K562 (cell line): ENCODE measurements around the gene EPHX1. TPM values are rescaled to one million over a fixed set of nuclear protein-coding genes. Genes with fewer than 3 reads are reported as not detected.
A peak's percentile ranks its signal among the peaks of the same experiment; 100 is the strongest.

ENCODE experiments used
- CHD2 ChIP-seq: IDR thresholded peaks from 2 replicates; pipeline ENCODE4 v1.6.1; 2011; ENCODE audit warnings: low read depth, low read length
- ETV5 ChIP-seq: sonication (generic); formaldehyde crosslinking; IDR thresholded peaks from 2 replicates; pipeline ENCODE4 v1.4.0; 2020; ENCODE audit warnings: low read depth, mild to moderate bottlenecking, missing genetic modification reagents
- GTF2A2 ChIP-seq: IDR thresholded peaks from 2 replicates; pipeline ENCODE4 v1.6.1; 2016; ENCODE audit warnings: mild to moderate bottlenecking, missing genetic modification characterization, missing compliant biosample characterization
- HNRNPL ChIP-seq: fragments of 200-400 bp; formaldehyde crosslinking; IDR thresholded peaks from 2 replicates; pipeline ENCODE4 v1.6.1; 2017; ENCODE audit warnings: low read depth, mild to moderate bottlenecking, low read length
- JUND ChIP-seq, 2 experiments: IDR thresholded peaks; 2 replicates in 1 of 2; 3 replicates in 1 of 2; pipeline ENCODE4 v1.6.1; 2011; ENCODE audit warnings: borderline replicate concordance in 2 of 2, low read depth in 2 of 2, low read length in 2 of 2, improper control_type of control experiment in 1 of 2, missing biosample characterization in 1 of 2, missing genetic modification characterization in 1 of 2, missing genetic modification reagents in 1 of 2
- MIER1 ChIP-seq: fragments of 450-650 bp; IDR thresholded peaks from 2 replicates; pipeline ENCODE4 v1.6.1; 2016; ENCODE audit warnings: antibody characterized with exemption, mild to moderate bottlenecking, low read depth
- NONO ChIP-seq, 2 experiments: fragments of 200-400 bp in 1 of 2; fragments of 450-650 bp in 1 of 2; formaldehyde crosslinking in 1 of 2; IDR thresholded peaks; 2 replicates each; pipeline ENCODE4 v1.6.1; 2017; ENCODE audit warnings: low read depth in 2 of 2, mild to moderate bottlenecking in 2 of 2, moderate library complexity in 2 of 2, low read length in 1 of 2
- POLR2B ChIP-seq: fragments of 450-650 bp; IDR thresholded peaks from 2 replicates; pipeline ENCODE4 v1.6.1; 2018; ENCODE audit warnings: low read depth; ENCODE audit not compliant: partially characterized antibody
- RFX1 ChIP-seq: fragments of 450-650 bp; IDR thresholded peaks from 2 replicates; pipeline ENCODE4 v1.6.1; 2016; ENCODE audit warnings: mild to moderate bottlenecking, moderate library complexity
- RUNX1 ChIP-seq: sonication (generic); IDR thresholded peaks from 2 replicates; pipeline ENCODE4 v1.6.1; 2016; ENCODE audit warnings: antibody characterized with exemption, low read depth
- SRSF3 ChIP-seq: fragments of 200-400 bp; formaldehyde crosslinking; IDR thresholded peaks from 2 replicates; pipeline ENCODE4 v1.6.1; 2016; ENCODE audit warnings: mild to moderate bottlenecking, low read length, moderate library complexity; ENCODE audit not compliant: insufficient read depth
- WHSC1 ChIP-seq: IDR thresholded peaks from one replicate; pipeline ENCODE4 v1.6.1; 2012; ENCODE audit warnings: low read length, control low read depth, inconsistent platforms
- ZKSCAN1 ChIP-seq: fragments of 150-350 bp; IDR thresholded peaks from 2 replicates; pipeline ENCODE4 v1.6.1; 2016; ENCODE audit warnings: low read depth, low read length
- ZNF24 ChIP-seq: fragments of 450-650 bp; IDR thresholded peaks from 2 replicates; pipeline ENCODE4 v1.6.1; 2016
- ZNF586 ChIP-seq: fragments of 450-650 bp; formaldehyde crosslinking; conservative IDR thresholded peaks from 2 replicates; pipeline ENCODE4 v1.4.0; 2020; ENCODE audit warnings: mild to moderate bottlenecking, moderate library complexity
- ZNF695 ChIP-seq: fragments of 450-650 bp; formaldehyde crosslinking; IDR thresholded peaks from 2 replicates; pipeline ENCODE4 v1.4.0; 2020; ENCODE audit warnings: mild to moderate bottlenecking, moderate library complexity
- ZNF785 ChIP-seq: fragments of 250-450 bp; sonication (Bioruptor Pico); IDR thresholded peaks from 2 replicates; pipeline ENCODE4 v1.4.0; 2020; ENCODE audit warnings: mild to moderate bottlenecking
- polyA plus RNA-seq, 8 experiments: library from polyadenylated mRNA; depleted of rRNA in 4 of 8; stranded (reverse) in 5 of 8; unstranded in 3 of 8; fragments of >200 nt; fragmentation: Nextera tagmentation in 2 of 8; fragmentation: Illumina TruSeq in 1 of 8; extraction: Ambion mirVana in 2 of 8; extraction: Trizol in 1 of 8; gene quantifications; 2 replicates each; pipeline versions ENCODE4 v1.2.1 to v1.2.3, GENCODE V29; 2011 to 2014; ENCODE audit warnings: inconsistent platforms in 1 of 8, missing spikeins in 1 of 8
- total RNA-seq, 7 experiments: library from RNA; depleted of rRNA in 6 of 7; stranded (reverse); fragments of >200 nt in 6 of 7; fragmentation: Illumina TruSeq in 2 of 7; extraction: Trizol in 2 of 7; gene quantifications; 2 replicates each; pipeline versions ENCODE4 v1.2.1 to v1.2.3, GENCODE V29; 2011 to 2021; ENCODE audit warnings: low replicate concordance in 1 of 7
- TF ChIP-seq, protein P1 (sequence below): sonication (generic); formaldehyde crosslinking; IDR thresholded peaks from 2 replicates; pipeline ENCODE4 v1.8.0; 2022; ENCODE audit warnings: mild to moderate bottlenecking, low read depth, missing genetic modification reagents
- TF ChIP-seq, protein P2 (sequence below): fragments of 450-650 bp; IDR thresholded peaks from 2 replicates; pipeline ENCODE4 v1.6.1; 2018; ENCODE audit not compliant: partially characterized antibody
- TF ChIP-seq, protein P3 (sequence below): fragments of 450-650 bp; formaldehyde crosslinking; IDR thresholded peaks from 2 replicates; pipeline ENCODE4 v1.4.0; 2022; ENCODE audit warnings: missing genetic modification characterization
- TF ChIP-seq, protein P4 (sequence below): fragments of 450-650 bp; IDR thresholded peaks from 2 replicates; pipeline ENCODE4 v1.6.1; 2017; ENCODE audit warnings: mild to moderate bottlenecking, moderate library complexity

Gene EPHX1
- total and polyA plus RNA-seq, 9 of the 15 experiments (the other 6 are each of a cell fraction or from before 2014, with no cell fraction given): 0.21 to 27.0 (median 6.7) TPM

DNA sequence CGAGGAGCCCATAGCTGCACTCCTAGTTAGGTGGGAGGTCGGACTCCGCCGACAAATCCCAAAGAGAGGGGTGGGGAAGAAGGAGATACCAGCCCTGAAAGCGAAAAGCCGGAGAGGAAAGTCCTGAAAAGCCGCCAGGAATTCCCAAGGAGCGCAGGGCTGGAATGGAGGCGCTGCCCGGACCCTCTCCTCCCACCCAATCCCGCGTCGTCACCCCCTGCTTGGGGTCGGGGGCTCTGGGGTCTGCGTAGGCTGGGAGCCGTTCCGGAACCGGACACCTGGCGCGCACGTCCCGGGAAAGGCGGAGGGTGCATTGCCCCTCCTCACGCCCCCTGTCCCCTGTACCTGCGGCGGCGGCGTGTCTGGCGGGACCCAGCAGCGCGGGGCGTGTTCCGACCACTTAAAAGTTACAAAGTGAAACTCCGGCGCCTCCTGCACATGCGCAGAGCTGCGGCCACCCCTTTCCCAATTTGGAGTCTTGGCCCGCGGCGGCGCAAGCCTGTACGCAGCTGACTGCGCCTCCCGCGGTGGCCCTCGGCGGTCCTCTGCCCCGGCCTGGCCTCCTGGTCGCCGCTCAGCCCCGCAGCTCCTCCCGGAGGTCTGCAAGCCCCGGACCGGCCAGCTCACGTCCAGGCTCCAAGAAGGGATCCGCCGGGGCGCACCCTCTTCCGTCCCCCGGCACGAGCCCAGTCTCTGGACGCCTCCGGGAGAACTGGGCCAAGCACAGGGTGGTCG lies 72.2 kb downstream of the EPHX1 start, which contains the start of gene TMEM63A (continued):
- TF ChIP-seq, protein P1, sequence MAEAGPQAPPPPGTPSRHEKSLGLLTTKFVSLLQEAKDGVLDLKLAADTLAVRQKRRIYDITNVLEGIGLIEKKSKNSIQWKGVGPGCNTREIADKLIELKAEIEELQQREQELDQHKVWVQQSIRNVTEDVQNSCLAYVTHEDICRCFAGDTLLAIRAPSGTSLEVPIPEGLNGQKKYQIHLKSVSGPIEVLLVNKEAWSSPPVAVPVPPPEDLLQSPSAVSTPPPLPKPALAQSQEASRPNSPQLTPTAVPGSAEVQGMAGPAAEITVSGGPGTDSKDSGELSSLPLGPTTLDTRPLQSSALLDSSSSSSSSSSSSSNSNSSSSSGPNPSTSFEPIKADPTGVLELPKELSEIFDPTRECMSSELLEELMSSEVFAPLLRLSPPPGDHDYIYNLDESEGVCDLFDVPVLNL: no peak; the same call in 1 of the 2 replicates
- TF ChIP-seq RFX1 (no peak), ZNF24 (peak; percentile 71; the same call in 1 of the 2 replicates), HNRNPL (no peak), NONO (IDR thresholded peaks at IDR 0.05; ENCODE audit: low read depth in 2 of 2, low read length in 1 of 2) (peak in 1 of 2 experiments; percentile 59; a peak in 1 of 4 replicates), CHD2 (no peak), GTF2A2 (tag) (no peak), MIER1 (peak; percentile 13; the same call in 1 of the 2 replicates), ZKSCAN1 (peak; percentile 40; the same call in 1 of the 2 replicates), POLR2B (peak; percentile 79), JUND (IDR thresholded peaks at IDR 0.05; ENCODE audit: borderline replicate concordance, low read depth, low read length) (peak; percentile 36; the same call in 1 of the 2 replicates), JUND (tag; IDR thresholded peaks at IDR 0.05; ENCODE audit: borderline replicate concordance, low read depth, low read length) (no peak; the same call in 2 of the 3 replicates), RUNX1 (no peak), ZNF695 (CRISPR knock-in tag) (no peak), WHSC1 (no peak), ZNF785 (CRISPR knock-in tag) (no peak), ZNF586 (CRISPR knock-in tag) (no peak; the same call in 1 of the 2 replicates), ETV5 (CRISPR knock-in tag) (peak; percentile 59; the same call in 1 of the 2 replicates), SRSF3 (no peak)
- TF ChIP-seq, protein P2, sequence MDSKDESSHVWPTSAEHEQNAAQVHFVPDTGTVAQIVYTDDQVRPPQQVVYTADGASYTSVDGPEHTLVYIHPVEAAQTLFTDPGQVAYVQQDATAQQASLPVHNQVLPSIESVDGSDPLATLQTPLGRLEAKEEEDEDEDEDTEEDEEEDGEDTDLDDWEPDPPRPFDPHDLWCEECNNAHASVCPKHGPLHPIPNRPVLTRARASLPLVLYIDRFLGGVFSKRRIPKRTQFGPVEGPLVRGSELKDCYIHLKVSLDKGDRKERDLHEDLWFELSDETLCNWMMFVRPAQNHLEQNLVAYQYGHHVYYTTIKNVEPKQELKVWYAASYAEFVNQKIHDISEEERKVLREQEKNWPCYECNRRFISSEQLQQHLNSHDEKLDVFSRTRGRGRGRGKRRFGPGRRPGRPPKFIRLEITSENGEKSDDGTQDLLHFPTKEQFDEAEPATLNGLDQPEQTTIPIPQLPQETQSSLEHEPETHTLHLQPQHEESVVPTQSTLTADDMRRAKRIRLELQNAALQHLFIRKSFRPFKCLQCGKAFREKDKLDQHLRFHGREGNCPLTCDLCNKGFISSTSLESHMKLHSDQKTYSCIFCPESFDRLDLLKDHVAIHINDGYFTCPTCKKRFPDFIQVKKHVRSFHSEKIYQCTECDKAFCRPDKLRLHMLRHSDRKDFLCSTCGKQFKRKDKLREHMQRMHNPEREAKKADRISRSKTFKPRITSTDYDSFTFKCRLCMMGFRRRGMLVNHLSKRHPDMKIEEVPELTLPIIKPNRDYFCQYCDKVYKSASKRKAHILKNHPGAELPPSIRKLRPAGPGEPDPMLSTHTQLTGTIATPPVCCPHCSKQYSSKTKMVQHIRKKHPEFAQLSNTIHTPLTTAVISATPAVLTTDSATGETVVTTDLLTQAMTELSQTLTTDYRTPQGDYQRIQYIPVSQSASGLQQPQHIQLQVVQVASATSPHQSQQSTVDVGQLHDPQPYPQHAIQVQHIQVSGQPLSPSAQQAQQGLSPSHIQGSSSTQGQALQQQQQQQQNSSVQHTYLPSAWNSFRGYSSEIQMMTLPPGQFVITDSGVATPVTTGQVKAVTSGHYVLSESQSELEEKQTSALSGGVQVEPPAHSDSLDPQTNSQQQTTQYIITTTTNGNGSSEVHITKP: no peak
- TF ChIP-seq, protein P3, sequence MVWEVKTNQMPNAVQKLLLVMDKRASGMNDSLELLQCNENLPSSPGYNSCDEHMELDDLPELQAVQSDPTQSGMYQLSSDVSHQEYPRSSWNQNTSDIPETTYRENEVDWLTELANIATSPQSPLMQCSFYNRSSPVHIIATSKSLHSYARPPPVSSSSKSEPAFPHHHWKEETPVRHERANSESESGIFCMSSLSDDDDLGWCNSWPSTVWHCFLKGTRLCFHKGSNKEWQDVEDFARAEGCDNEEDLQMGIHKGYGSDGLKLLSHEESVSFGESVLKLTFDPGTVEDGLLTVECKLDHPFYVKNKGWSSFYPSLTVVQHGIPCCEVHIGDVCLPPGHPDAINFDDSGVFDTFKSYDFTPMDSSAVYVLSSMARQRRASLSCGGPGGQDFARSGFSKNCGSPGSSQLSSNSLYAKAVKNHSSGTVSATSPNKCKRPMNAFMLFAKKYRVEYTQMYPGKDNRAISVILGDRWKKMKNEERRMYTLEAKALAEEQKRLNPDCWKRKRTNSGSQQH: 0 out of 2 replicates have a peak, but pooled peaks have one; percentile 6
- TF ChIP-seq, protein P4, sequence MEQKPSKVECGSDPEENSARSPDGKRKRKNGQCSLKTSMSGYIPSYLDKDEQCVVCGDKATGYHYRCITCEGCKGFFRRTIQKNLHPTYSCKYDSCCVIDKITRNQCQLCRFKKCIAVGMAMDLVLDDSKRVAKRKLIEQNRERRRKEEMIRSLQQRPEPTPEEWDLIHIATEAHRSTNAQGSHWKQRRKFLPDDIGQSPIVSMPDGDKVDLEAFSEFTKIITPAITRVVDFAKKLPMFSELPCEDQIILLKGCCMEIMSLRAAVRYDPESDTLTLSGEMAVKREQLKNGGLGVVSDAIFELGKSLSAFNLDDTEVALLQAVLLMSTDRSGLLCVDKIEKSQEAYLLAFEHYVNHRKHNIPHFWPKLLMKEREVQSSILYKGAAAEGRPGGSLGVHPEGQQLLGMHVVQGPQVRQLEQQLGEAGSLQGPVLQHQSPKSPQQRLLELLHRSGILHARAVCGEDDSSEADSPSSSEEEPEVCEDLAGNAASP: no peak
